Activated CD8-positive, alpha-beta T cell treated with anti-CD3 and anti-CD28 coated beads, Interleukin-2, amount 10 ng/mL, durations not matched to agents 7 days and 5 days (primary cell): ENCODE data around the gene ARID1B. TPM values are rescaled to one million over a fixed set of nuclear protein-coding genes. Genes with fewer than 3 reads are reported as not detected.

Source experiments
- ATAC-seq: fragments of 150-1000 bp; cut with Tn5 transposase; one replicate; pipeline ENCODE4 v1.10.0; 2021; ENCODE audit warnings: moderate library complexity
- CTCF ChIA-PET: fragments of 350-600 bp; sonication (Branson Sonifier 250); formaldehyde crosslinking; loops from one replicate; lab custom pipeline; 2021; ENCODE audit warnings: antibody characterized with exemption; lab: Charles Lee
- POLR2A ChIA-PET: fragments of 350-600 bp; sonication (Branson Sonifier 250); formaldehyde crosslinking; loops from one replicate; lab custom pipeline; 2021; ENCODE audit warnings: antibody characterized with exemption; lab: Charles Lee
- DNase-seq: peaks from one replicate; pipeline ENCODE4 v3.0.0-alpha.2; 2020
- H3K27ac Mint-ChIP-seq: one replicate; pipeline ENCODE4 v1.8.0; 2021; ENCODE audit warnings: mild to moderate bottlenecking, mixed read lengths
- H3K27me3 Mint-ChIP-seq: one replicate; pipeline ENCODE4 v1.8.0; 2021; ENCODE audit warnings: low read depth, mixed read lengths
- H3K36me3 Mint-ChIP-seq: one replicate; pipeline ENCODE4 v1.8.0; 2021; ENCODE audit warnings: low read depth, mixed read lengths
- H3K4me1 Mint-ChIP-seq: one replicate; pipeline ENCODE4 v1.8.0; 2021; ENCODE audit warnings: low read depth, mixed read lengths
- H3K4me3 Mint-ChIP-seq: one replicate; pipeline ENCODE4 v1.8.0; 2021; ENCODE audit warnings: mild to moderate bottlenecking, mixed read lengths
- H3K9me3 Mint-ChIP-seq: one replicate; pipeline ENCODE4 v1.8.0; 2022; ENCODE audit warnings: mixed read lengths; ENCODE audit not compliant: insufficient read depth
- total RNA-seq, 2 experiments: library from RNA; stranded (reverse); gene quantifications; one replicate each; pipeline ENCODE4 v1.2.3, GENCODE V29; 2021

Gene ARID1B
- total RNA-seq, 2 experiments from 2014 or later: 60.9 to 62.4 TPM

DNA sequence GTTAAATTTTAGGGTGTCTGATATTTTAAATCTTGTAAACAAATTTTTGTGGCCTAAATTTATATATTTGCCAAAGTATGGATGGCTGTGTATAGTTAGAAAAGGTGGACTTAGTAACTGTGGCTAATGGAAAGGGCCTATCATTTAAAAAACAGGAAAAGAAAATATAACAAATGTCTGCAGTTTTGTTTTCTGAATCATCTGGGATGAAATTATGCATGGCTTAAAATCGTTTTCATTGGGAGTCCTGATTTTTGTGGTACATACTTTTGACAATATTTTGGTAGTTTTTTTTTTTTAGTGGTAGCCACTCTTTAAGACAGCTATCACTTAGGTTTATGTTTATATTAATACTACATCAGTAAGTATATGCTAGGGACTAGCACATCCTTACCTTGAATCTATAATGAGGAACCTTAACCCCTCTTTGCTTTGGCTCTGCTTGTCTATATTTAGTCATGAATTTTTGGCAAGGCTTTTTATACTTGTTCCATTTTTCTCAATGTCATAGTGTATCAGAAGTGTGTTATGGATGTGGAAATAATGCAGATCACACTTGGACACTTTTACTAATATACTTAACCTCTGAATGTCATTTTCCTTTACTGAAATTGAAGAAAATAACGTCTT, 5.6 kb downstream of the ARID1B start:
- POLR2A ChIA-PET: interaction anchor here (0.6 to 0.8 kb wide), 3 partner anchors 238 to 1194 kb away, joined by 3 to 6 read pairs (median 5); no protein-coding TSS in a partner anchor
- CTCF ChIA-PET: interaction anchor here (0.9 kb wide), 1 partner anchor 13 kb away, joined by 3 read pairs; no protein-coding TSS in a partner anchor
- H3K9me3 Mint-ChIP-seq: no peaks in the 10 kb centered on the region
- ATAC-seq (no peak), DNase-seq (no peak)
- peak overlapping the region; percentile 78 for H3K4me3 Mint-ChIP-seq
- peaks cover 15% of the 10 kb centered on the region for H3K36me3 Mint-ChIP-seq
- peaks cover 39% of the 10 kb centered on the region for H3K4me1 Mint-ChIP-seq
- no peaks in the 10 kb centered on the region for H3K27me3 Mint-ChIP-seq
- peak overlapping the region; percentile 78 for H3K27ac Mint-ChIP-seq

DNA sequence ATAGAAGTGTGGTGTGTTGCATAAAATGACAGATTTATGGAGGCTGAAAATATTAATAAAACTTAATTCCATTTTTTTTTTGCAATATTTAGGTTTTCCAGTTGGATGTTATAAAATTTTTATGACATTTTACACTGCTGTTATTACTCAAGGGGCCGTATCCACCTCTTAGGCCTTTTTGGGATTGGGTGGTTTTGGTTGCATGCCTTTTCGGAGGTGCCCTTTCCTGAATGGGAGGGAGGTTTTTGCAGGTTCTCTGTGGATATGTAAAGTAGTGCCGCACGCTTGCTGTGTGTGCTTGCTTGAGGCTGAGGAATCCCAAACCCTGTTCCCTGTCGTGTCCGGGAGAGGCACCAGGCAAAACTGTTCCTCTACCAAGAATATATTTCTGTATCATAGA, 6.8 kb downstream of the ARID1B start:
- no peaks in the 10 kb centered on the region for H3K27me3 Mint-ChIP-seq
- H3K27ac Mint-ChIP-seq: no peak overlapping the region
- peaks cover 43% of the 10 kb centered on the region for H3K4me1 Mint-ChIP-seq
- ATAC-seq (no peak), DNase-seq (no peak)
- H3K4me3 Mint-ChIP-seq: no peak overlapping the region
- ChIA-PET CTCF (no interaction called here), POLR2A (interaction anchor here (1.4 kb wide), 1 partner anchor 19 kb away, joined by 3 read pairs; no protein-coding TSS in a partner anchor)
- H3K36me3 Mint-ChIP-seq: peaks cover 18% of the 10 kb centered on the region
- no peaks in the 10 kb centered on the region for H3K9me3 Mint-ChIP-seq

DNA sequence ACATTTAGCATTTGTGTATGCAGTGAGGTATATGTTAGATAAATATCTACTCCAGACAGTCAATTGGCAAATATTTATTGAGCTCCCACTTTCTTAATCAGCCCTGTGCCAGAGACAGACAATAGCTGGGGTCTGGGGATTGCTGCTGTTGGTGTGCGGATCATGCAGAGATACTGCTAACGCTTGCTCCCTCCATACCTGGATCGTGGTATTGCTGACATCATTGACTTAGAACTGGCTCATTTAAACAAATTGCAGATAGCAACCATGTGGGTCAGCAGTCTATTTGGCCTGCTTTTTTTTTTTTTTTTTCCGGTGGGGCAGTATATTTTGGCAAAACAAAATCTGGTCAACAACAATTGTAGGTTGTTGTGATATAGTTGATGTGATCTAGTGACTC, 9.5 kb downstream of the ARID1B start:
- POLR2A ChIA-PET: no interaction called here
- CTCF ChIA-PET: no interaction called here
- ATAC-seq: no peak
- peaks cover 18% of the 10 kb centered on the region for H3K36me3 Mint-ChIP-seq
- H3K4me3 Mint-ChIP-seq: no peak overlapping the region
- no peak for DNase-seq
- H3K27ac Mint-ChIP-seq: no peak overlapping the region
- peaks cover 49% of the 10 kb centered on the region for H3K4me1 Mint-ChIP-seq
- no peaks in the 10 kb centered on the region for H3K27me3 Mint-ChIP-seq
- no peaks in the 10 kb centered on the region for H3K9me3 Mint-ChIP-seq

DNA sequence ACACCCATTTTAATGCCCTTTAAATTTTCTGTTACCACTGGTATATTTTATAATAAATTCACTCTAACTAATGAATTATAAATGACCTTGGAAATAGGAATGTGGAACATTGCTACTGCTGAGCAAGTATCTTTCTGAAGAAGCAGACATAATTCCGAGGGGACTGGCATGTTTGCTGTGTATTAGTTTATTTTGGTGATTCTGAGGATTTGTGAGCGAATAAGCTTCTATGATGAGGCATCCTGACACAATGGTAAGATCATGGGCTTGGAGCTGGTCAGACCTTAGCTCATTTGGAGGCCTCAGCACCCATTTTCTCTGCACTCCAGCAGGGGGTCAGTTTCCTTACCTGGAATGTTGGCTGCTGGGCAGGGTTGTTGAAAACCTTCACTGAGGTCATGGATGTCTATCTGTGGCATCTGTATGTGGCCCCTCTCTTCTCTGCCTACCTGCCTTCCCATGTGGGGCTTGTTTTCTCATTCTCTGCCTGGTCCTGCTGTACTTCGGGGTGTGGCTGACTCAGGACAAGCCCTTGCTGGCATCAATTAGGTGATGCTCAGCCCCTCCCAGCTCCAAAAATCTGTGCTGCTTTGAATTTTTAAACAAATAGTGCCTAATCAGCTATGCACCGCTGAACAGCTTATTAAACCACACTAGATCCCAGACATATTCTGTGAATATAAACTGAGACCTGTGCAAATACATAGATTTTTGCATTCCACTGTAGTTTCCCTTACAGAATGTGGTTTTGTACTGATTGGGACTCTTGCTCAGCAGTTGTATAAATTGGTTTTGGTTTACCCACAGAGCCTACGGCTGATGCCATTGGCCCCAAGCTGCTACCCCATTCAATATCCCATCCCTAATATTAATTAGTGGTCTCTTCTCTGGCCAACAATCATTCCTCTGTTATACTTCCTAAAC, 10.7 kb downstream of the ARID1B start:
- peaks cover 15% of the 10 kb centered on the region for H3K36me3 Mint-ChIP-seq
- H3K27me3 Mint-ChIP-seq: no peaks in the 10 kb centered on the region
- POLR2A ChIA-PET: no interaction called here
- no peak for DNase-seq
- no peak overlapping the region for H3K4me3 Mint-ChIP-seq
- H3K4me1 Mint-ChIP-seq: peaks cover 43% of the 10 kb centered on the region
- CTCF ChIA-PET: no interaction called here
- no peaks in the 10 kb centered on the region for H3K9me3 Mint-ChIP-seq
- no peak overlapping the region for H3K27ac Mint-ChIP-seq
- no peak for ATAC-seq

DNA sequence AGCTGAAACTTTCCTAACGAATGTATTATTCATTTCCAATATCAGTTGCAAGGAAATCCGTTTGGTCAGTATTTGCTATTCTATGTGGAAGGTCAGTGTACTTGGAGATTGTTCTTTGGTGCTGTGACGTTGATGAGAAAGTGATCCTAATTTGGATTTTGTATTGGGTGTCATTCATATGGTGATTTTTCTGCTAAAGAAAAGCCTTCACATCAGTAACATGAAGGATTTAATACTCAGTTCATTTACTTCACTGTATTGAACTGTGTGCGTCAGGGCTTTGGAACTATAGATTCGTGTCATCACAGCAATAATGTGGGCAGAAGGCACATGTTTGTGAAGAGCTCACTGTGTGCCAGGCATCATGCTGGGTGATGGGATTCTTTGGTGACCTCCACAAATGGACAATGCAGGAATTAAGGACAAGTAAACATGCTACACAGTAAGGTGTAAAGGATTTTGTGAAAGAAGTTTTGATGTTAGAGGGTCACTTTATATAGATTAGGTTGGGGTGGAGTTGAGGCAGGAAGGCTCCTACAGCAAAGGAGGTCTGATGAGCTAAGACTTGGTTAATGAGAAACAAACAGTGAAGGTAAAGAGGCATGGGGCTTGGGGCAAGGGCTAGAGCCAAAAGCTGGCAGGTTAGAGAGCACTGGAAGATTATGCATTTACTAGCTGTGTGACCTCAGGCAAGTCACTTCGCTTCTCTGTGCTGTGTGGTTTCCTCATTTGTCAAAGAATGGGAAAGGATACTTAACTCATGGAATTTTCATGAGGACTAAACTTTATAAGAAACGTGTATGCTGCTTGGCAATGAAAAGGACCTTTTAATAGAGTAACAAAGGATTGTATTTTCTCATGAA, 12.1 kb downstream of the ARID1B start:
- Mint-ChIP-seq H3K27me3 (no peaks in the 10 kb centered on the region), H3K9me3 (no peaks in the 10 kb centered on the region), H3K27ac (no peak overlapping the region), H3K4me1 (peaks cover 33% of the 10 kb centered on the region), H3K4me3 (no peak overlapping the region), H3K36me3 (peaks cover 11% of the 10 kb centered on the region)
- POLR2A ChIA-PET: no interaction called here
- DNase-seq: no peak
- CTCF ChIA-PET: interaction anchor here (0.9 kb wide), 1 partner anchor 8 kb away, joined by 3 read pairs; no protein-coding TSS in a partner anchor
- no peak for ATAC-seq

DNA sequence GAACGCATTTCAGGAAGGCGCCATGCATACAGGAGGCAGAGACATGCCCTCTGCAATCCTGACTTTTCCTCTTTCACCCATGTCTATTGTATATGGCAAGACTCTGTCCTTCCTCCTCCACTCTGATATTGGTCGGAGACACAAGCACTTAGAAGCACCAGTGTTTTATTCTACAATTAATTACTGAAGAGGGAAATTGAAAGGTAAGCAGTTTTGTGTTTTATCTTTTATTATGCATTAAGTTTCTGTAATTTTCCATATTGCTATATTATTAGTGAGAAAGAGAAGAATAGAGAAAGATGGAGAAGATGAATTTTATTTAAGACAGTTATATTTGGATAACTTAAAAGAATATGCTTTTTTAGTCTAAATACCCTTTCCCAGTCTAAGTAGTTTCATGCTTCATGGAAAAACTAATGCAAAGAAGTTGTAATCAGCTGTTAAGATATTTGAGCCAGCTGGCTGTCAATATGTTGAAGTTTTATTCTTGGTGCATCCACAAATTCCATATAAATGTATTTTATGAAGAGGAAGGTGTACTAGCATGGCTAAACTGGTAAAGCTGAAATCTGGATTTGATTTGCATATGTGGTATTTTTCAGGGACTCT, 13.6 kb downstream of the ARID1B start:
- H3K27ac Mint-ChIP-seq: no peak overlapping the region
- ATAC-seq (no peak), DNase-seq (no peak)
- ChIA-PET CTCF (interaction anchor here (1.9 kb wide), 1 partner anchor 17 kb away, joined by 7 read pairs; no protein-coding TSS in a partner anchor), POLR2A (no interaction called here)
- peaks cover 6% of the 10 kb centered on the region for H3K36me3 Mint-ChIP-seq
- no peaks in the 10 kb centered on the region for H3K27me3 Mint-ChIP-seq
- no peaks in the 10 kb centered on the region for H3K9me3 Mint-ChIP-seq
- H3K4me1 Mint-ChIP-seq: peaks cover 28% of the 10 kb centered on the region
- H3K4me3 Mint-ChIP-seq: no peak overlapping the region

DNA sequence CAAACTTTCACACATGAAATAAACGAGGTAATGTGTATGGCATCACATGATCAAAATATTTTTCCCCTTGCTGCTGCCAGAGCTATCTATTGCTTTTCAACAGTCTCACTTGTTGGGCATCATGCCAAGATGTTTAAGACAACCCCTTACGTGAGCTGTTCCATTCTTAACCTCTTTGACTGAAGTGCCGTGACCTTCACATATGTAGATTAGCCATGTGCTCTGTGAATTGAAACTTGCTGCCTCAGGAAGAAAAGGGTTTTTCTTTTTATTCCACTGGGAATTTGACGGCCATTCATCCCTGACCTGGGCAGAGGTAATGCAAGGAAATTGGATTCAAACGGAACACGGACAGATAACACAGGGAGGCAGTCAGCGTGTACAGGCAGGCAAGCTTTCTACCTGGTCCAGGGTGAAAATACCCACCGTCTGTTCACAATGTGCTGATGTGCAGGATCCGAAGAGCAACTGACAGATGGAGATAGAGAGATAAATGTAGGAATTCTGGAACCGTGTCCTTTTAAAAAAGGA, 14.2 kb downstream of the ARID1B start:
- ATAC-seq (no peak), DNase-seq (no peak)
- Mint-ChIP-seq H3K4me1 (peaks cover 24% of the 10 kb centered on the region), H3K27me3 (no peaks in the 10 kb centered on the region), H3K4me3 (no peak overlapping the region), H3K9me3 (no peaks in the 10 kb centered on the region), H3K27ac (no peak overlapping the region), H3K36me3 (peaks cover 6% of the 10 kb centered on the region)
- ChIA-PET CTCF (interaction anchor here (1.9 kb wide), 1 partner anchor 16 kb away, joined by 7 read pairs; no protein-coding TSS in a partner anchor), POLR2A (no interaction called here)

DNA sequence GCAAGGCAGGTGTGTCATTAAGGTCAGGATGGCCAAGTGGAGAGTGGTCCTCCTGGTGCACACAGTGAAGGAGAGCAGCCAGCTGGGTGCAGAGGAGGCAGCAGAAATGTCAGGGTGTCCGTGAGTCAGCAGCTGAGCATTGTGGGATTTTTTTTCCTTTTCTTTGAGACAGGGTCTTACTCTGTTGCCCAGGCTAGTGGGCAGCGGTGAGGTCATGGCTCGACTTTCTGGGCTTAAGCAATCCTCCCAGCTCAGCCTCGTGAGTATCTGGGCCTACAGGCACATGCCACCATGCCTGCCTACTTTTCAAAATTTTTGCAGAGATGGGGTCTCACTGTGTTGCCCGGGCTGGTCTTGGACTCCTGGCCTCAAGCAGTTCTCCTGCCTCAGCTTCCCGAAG, 16.0 kb downstream of the ARID1B start:
- Mint-ChIP-seq H3K9me3 (no peaks in the 10 kb centered on the region), H3K27me3 (no peaks in the 10 kb centered on the region), H3K27ac (no peak overlapping the region), H3K4me1 (peaks cover 14% of the 10 kb centered on the region), H3K36me3 (peaks cover 2% of the 10 kb centered on the region), H3K4me3 (no peak overlapping the region)
- DNase-seq (no peak), ATAC-seq (no peak)
- CTCF ChIA-PET: no interaction called here
- POLR2A ChIA-PET: no interaction called here

DNA sequence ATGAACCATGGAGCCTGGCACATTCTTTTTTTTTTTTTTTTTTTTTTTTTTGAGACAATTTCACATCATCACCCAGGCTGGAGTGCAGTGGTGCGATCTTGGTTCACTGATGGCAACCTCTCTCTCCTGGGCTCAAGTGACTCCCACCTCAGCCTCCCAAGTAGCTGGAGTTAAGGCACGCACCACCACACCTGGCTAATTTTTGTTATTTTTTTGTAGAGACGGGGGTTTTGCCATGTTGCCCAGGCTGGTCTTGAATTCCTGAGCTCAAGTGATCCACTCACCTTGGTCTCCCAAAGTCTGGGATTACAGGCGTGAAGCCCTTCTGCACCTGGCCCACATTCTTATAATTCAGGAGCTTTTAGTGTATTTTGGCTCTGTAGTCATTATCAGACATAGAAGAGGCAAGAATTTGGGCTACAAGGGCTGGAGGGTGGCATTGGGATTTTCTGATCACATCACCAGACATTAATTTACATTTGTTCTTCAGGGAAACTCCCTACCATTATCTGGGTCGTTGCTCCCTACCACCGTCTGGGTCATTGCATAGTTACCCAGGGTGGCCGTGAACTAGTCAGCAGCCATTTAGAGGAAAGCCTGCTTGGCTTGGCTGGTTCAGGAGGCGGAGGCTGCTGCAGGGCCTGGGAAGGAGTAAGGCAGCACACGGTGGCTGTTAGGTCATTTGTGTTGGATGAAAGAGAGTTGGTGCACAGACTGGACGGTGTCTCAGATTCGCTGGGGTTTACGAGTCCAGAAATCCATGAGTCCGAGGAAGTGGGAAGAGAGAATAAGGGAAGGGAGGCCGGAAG, 17.6 kb downstream of the ARID1B start:
- H3K4me1 Mint-ChIP-seq: peaks cover 7% of the 10 kb centered on the region
- H3K36me3 Mint-ChIP-seq: peaks cover 9% of the 10 kb centered on the region
- H3K9me3 Mint-ChIP-seq: no peaks in the 10 kb centered on the region
- POLR2A ChIA-PET: no interaction called here
- ATAC-seq (no peak), DNase-seq (no peak)
- H3K27me3 Mint-ChIP-seq: no peaks in the 10 kb centered on the region
- no peak overlapping the region for H3K27ac Mint-ChIP-seq
- H3K4me3 Mint-ChIP-seq: no peak overlapping the region
- CTCF ChIA-PET: no interaction called here

DNA sequence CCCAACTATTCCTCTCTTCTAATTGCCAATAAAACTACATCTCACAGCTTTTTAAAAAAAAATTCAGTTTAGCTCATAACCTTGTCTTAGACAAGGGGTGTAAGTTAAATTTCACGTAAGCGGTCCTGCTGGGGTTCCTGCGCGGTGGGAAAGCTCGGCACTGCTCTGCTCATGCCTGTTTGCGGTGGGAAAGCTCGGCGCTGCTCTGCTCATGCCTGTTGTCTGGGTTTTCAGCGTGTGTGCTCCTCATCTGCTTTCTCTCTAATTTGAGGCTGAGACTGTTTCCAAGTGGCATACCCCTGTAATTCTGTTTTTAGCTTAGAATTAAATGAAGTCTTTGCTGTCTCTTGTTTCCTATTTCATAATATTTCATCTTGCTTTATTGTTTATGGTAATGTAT, 18.6 kb downstream of the ARID1B start:
- H3K27me3 Mint-ChIP-seq: no peaks in the 10 kb centered on the region
- CTCF ChIA-PET: interaction anchor here (0.8 to 1.4 kb wide), 3 partner anchors 10 to 29 kb away, joined by 3 to 4 read pairs (median 3); no protein-coding TSS in a partner anchor
- DNase-seq: no peak
- POLR2A ChIA-PET: interaction anchor here (0.8 kb wide), 1 partner anchor 11 kb away, joined by 3 read pairs; no protein-coding TSS in a partner anchor
- H3K27ac Mint-ChIP-seq: no peak overlapping the region
- ATAC-seq: no peak
- peaks cover 10% of the 10 kb centered on the region for H3K36me3 Mint-ChIP-seq
- H3K4me1 Mint-ChIP-seq: peaks cover 4% of the 10 kb centered on the region
- H3K4me3 Mint-ChIP-seq: no peak overlapping the region
- H3K9me3 Mint-ChIP-seq: no peaks in the 10 kb centered on the region
